K562 (cell line): ENCODE measurements around the gene RASSF1. TPM values are rescaled to one million over a fixed set of nuclear protein-coding genes. Genes with fewer than 3 reads are reported as not detected.

ENCODE experiments used
- EGR1 ChIP-seq: fragments of 450-650 bp; conservative IDR thresholded peaks from 2 replicates; pipeline ENCODE4 v1.6.1; 2017; ENCODE audit warnings: mild to moderate bottlenecking
- EWSR1 ChIP-seq: fragments of 450-650 bp; IDR thresholded peaks from 2 replicates; pipeline ENCODE4 v1.6.1; 2018; ENCODE audit warnings: borderline replicate concordance, mild to moderate bottlenecking, low read depth, moderate library complexity; ENCODE audit not compliant: partially characterized antibody
- GTF2F1 ChIP-seq: IDR thresholded peaks from 2 replicates; pipeline ENCODE4 v1.6.1; 2011; ENCODE audit warnings: low read depth, low read length, improper control_type of control experiment
- KHSRP ChIP-seq: fragments of 450-650 bp; IDR thresholded peaks from 2 replicates; pipeline ENCODE4 v1.6.1; 2017
- MTA3 ChIP-seq: fragments of 450-650 bp; formaldehyde crosslinking; IDR thresholded peaks from 2 replicates; pipeline ENCODE4 v1.6.1; 2017; ENCODE audit warnings: mild to moderate bottlenecking, borderline replicate concordance
- PHTF2 ChIP-seq: fragments of 250-450 bp; sonication (Bioruptor Pico); IDR thresholded peaks from 2 replicates; pipeline ENCODE4 v1.5.0; 2021; ENCODE audit warnings: mild to moderate bottlenecking
- PURB ChIP-seq: sonication (generic); formaldehyde crosslinking; IDR thresholded peaks from 2 replicates; pipeline ENCODE4 v1.9.0; 2021; ENCODE audit warnings: low read depth, mild to moderate bottlenecking, missing genetic modification reagents
- RBM25 ChIP-seq: fragments of 200-400 bp; formaldehyde crosslinking; IDR thresholded peaks from 2 replicates; pipeline ENCODE4 v1.6.1; 2018; ENCODE audit warnings: low read length, low read depth, moderate library complexity; ENCODE audit not compliant: severe bottlenecking
- RCOR1 ChIP-seq, 2 experiments: IDR thresholded peaks; 2 replicates each; pipeline ENCODE4 v1.6.1; 2012; ENCODE audit warnings: low read depth in 2 of 2, low read length in 2 of 2, borderline replicate concordance in 1 of 2, improper control_type of control experiment in 1 of 2
- SMARCC2 ChIP-seq: fragments of 450-650 bp; IDR thresholded peaks from 2 replicates; pipeline ENCODE4 v1.6.1; 2017; ENCODE audit warnings: antibody characterized with exemption, moderate library complexity, mild to moderate bottlenecking, low read depth
- SNIP1 ChIP-seq: fragments of 450-650 bp; IDR thresholded peaks from 2 replicates; pipeline ENCODE4 v1.7.1; 2017; ENCODE audit warnings: low read depth, mild to moderate bottlenecking
- ZNF253 ChIP-seq: fragments of 250-450 bp; sonication (Bioruptor Pico); conservative IDR thresholded peaks from 2 replicates; pipeline ENCODE4 v1.6.1; 2021; ENCODE audit warnings: mild to moderate bottlenecking
- ZNF384 ChIP-seq: IDR thresholded peaks from 2 replicates; pipeline ENCODE4 v1.6.1; 2012; ENCODE audit warnings: low read depth, low read length, improper control_type of control experiment
- ZNF551 ChIP-seq: fragments of 250-450 bp; sonication (Bioruptor Pico); IDR thresholded peaks from 2 replicates; pipeline ENCODE4 v1.5.0; 2021; ENCODE audit warnings: mild to moderate bottlenecking, moderate library complexity
- ZNF764 ChIP-seq: fragments of 250-450 bp; sonication (Bioruptor Pico); IDR thresholded peaks from 2 replicates; pipeline ENCODE4 v1.4.0; 2020; ENCODE audit warnings: low read depth, mild to moderate bottlenecking, moderate library complexity
- polyA plus RNA-seq, 8 experiments: library from polyadenylated mRNA; depleted of rRNA in 4 of 8; stranded (reverse) in 5 of 8; unstranded in 3 of 8; fragments of >200 nt; fragmentation: Nextera tagmentation in 2 of 8; fragmentation: Illumina TruSeq in 1 of 8; extraction: Ambion mirVana in 2 of 8; extraction: Trizol in 1 of 8; gene quantifications; 2 replicates each; pipeline versions ENCODE4 v1.2.1 to v1.2.3, GENCODE V29; 2011 to 2014; ENCODE audit warnings: inconsistent platforms in 1 of 8, missing spikeins in 1 of 8
- total RNA-seq, 7 experiments: library from RNA; depleted of rRNA in 6 of 7; stranded (reverse); fragments of >200 nt in 6 of 7; fragmentation: Illumina TruSeq in 2 of 7; extraction: Trizol in 2 of 7; gene quantifications; 2 replicates each; pipeline versions ENCODE4 v1.2.1 to v1.2.3, GENCODE V29; 2011 to 2021; ENCODE audit warnings: low replicate concordance in 1 of 7
- TF ChIP-seq, protein P1 (sequence below), 2 experiments: fragments of 250-450 bp in 1 of 2; fragments of 450-650 bp in 1 of 2; sonication (Bioruptor Pico) in 1 of 2; IDR thresholded peaks; 2 replicates each; pipeline versions ENCODE4 v1.6.1 to v1.8.0; 2016 to 2021; ENCODE audit warnings: mild to moderate bottlenecking in 2 of 2, moderate library complexity in 2 of 2, missing compliant biosample characterization in 1 of 2, missing genetic modification characterization in 1 of 2
- TF ChIP-seq, protein P2 (sequence below): fragments of 450-650 bp; IDR thresholded peaks from 2 replicates; pipeline ENCODE4 v1.6.1; 2016; ENCODE audit warnings: mild to moderate bottlenecking, moderate library complexity

The RASSF1 gene
- total and polyA plus RNA-seq, 9 of the 15 experiments (the other 6 are each of a cell fraction or from before 2014, with no cell fraction given), result 3.6 to 57.1 (median 24.6) TPM

DNA sequence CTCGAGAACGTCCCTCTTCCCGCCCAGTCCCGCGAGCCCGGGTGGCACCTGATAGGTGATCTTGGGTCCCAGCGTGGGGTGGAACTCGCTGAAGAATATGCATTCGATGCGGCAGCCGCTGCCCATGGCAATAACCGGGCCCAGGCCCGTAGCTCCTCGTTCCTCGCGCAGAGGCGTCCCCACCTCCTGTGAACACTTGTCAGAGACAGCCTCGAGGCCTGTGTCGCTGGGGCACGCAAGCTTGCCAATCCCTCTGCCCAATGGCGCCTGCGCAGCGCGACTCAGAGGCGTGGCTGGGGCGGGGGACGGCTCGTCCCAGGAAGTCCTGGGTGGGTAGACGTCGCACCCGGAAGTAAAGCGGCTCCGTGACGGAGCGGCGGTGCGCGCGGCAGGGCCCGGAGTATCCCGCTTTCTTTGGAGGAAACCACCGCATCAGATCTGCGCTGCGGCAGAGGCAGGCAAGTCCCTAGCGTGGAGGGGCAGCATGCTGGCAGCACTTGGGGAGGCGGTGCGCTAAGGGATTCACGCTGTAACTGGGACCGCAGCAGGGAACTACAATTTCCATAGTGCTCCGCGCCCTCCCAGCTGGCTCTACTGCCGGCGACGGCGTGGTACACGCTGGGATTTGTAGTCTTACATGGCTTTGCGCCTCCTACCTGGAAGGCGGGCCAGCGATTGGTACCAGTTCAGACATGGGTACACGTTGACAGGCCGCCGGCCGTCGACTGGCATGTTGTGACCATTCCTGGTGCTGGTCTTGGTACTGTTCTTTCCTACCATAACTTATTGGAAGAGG is 10.1 kb upstream of the RASSF1 start, which contains the start of the genes CYB561D2 and NPRL2 (continued):
- TF ChIP-seq GTF2F1 (no peak), PHTF2 (CRISPR knock-in tag) (no peak), ZNF764 (CRISPR knock-in tag) (no peak), ZNF253 (CRISPR knock-in tag) (no peak), ZNF551 (CRISPR knock-in tag) (no peak), ZNF384 (no peak), KHSRP (no peak), PURB (CRISPR knock-in tag) (no peak), SMARCC2 (no peak), RCOR1 (IDR thresholded peaks at IDR 0.05; ENCODE audit: borderline replicate concordance in 1 of 2, low read depth in 2 of 2, low read length in 2 of 2) (no peak), SNIP1 (no peak), EWSR1 (no peak), MTA3 (peak; percentile 54; the same call in 1 of the 2 replicates), EGR1 (0 out of 2 replicates have a peak, but pooled peaks have one; percentile 7), RBM25 (no peak)
- TF ChIP-seq, protein P1, sequence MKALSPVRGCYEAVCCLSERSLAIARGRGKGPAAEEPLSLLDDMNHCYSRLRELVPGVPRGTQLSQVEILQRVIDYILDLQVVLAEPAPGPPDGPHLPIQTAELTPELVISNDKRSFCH (CRISPR knock-in tag; IDR thresholded peaks at IDR 0.05), result no peak
- TF ChIP-seq, protein P1 (tag; IDR thresholded peaks at IDR 0.05), result no peak
- TF ChIP-seq, protein P2, sequence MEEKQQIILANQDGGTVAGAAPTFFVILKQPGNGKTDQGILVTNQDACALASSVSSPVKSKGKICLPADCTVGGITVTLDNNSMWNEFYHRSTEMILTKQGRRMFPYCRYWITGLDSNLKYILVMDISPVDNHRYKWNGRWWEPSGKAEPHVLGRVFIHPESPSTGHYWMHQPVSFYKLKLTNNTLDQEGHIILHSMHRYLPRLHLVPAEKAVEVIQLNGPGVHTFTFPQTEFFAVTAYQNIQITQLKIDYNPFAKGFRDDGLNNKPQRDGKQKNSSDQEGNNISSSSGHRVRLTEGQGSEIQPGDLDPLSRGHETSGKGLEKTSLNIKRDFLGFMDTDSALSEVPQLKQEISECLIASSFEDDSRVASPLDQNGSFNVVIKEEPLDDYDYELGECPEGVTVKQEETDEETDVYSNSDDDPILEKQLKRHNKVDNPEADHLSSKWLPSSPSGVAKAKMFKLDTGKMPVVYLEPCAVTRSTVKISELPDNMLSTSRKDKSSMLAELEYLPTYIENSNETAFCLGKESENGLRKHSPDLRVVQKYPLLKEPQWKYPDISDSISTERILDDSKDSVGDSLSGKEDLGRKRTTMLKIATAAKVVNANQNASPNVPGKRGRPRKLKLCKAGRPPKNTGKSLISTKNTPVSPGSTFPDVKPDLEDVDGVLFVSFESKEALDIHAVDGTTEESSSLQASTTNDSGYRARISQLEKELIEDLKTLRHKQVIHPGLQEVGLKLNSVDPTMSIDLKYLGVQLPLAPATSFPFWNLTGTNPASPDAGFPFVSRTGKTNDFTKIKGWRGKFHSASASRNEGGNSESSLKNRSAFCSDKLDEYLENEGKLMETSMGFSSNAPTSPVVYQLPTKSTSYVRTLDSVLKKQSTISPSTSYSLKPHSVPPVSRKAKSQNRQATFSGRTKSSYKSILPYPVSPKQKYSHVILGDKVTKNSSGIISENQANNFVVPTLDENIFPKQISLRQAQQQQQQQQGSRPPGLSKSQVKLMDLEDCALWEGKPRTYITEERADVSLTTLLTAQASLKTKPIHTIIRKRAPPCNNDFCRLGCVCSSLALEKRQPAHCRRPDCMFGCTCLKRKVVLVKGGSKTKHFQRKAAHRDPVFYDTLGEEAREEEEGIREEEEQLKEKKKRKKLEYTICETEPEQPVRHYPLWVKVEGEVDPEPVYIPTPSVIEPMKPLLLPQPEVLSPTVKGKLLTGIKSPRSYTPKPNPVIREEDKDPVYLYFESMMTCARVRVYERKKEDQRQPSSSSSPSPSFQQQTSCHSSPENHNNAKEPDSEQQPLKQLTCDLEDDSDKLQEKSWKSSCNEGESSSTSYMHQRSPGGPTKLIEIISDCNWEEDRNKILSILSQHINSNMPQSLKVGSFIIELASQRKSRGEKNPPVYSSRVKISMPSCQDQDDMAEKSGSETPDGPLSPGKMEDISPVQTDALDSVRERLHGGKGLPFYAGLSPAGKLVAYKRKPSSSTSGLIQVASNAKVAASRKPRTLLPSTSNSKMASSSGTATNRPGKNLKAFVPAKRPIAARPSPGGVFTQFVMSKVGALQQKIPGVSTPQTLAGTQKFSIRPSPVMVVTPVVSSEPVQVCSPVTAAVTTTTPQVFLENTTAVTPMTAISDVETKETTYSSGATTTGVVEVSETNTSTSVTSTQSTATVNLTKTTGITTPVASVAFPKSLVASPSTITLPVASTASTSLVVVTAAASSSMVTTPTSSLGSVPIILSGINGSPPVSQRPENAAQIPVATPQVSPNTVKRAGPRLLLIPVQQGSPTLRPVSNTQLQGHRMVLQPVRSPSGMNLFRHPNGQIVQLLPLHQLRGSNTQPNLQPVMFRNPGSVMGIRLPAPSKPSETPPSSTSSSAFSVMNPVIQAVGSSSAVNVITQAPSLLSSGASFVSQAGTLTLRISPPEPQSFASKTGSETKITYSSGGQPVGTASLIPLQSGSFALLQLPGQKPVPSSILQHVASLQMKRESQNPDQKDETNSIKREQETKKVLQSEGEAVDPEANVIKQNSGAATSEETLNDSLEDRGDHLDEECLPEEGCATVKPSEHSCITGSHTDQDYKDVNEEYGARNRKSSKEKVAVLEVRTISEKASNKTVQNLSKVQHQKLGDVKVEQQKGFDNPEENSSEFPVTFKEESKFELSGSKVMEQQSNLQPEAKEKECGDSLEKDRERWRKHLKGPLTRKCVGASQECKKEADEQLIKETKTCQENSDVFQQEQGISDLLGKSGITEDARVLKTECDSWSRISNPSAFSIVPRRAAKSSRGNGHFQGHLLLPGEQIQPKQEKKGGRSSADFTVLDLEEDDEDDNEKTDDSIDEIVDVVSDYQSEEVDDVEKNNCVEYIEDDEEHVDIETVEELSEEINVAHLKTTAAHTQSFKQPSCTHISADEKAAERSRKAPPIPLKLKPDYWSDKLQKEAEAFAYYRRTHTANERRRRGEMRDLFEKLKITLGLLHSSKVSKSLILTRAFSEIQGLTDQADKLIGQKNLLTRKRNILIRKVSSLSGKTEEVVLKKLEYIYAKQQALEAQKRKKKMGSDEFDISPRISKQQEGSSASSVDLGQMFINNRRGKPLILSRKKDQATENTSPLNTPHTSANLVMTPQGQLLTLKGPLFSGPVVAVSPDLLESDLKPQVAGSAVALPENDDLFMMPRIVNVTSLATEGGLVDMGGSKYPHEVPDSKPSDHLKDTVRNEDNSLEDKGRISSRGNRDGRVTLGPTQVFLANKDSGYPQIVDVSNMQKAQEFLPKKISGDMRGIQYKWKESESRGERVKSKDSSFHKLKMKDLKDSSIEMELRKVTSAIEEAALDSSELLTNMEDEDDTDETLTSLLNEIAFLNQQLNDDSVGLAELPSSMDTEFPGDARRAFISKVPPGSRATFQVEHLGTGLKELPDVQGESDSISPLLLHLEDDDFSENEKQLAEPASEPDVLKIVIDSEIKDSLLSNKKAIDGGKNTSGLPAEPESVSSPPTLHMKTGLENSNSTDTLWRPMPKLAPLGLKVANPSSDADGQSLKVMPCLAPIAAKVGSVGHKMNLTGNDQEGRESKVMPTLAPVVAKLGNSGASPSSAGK, result peak; percentile 94
